ENCODE data around the gene GNAQ.
"Not testable (repeated sequence)": the region's sequence is repeated elsewhere in the genome, so short reads cannot be mapped to it uniquely, and the experiment has no call there.

The GNAQ gene

DNA sequence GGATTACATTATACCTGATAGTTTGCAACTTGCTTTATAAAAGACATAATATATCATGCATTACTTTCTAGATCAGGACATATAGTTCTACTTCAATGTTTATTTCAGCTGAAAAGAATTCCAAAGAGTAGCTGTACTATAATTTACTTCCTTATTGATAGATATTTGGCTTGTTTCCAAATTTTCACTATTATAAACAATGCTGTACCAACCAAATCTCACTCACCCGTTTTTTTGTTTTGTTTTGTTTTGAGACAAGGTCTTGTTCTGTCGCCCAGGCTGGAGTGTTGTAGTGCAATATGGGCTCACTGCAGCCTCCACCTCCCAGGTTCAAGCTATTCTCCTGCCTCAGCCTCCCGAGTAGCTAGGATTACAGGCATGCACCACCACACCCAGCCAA, 132.7 kb downstream of the GNAQ start:
- no peak for DNase-seq

DNA sequence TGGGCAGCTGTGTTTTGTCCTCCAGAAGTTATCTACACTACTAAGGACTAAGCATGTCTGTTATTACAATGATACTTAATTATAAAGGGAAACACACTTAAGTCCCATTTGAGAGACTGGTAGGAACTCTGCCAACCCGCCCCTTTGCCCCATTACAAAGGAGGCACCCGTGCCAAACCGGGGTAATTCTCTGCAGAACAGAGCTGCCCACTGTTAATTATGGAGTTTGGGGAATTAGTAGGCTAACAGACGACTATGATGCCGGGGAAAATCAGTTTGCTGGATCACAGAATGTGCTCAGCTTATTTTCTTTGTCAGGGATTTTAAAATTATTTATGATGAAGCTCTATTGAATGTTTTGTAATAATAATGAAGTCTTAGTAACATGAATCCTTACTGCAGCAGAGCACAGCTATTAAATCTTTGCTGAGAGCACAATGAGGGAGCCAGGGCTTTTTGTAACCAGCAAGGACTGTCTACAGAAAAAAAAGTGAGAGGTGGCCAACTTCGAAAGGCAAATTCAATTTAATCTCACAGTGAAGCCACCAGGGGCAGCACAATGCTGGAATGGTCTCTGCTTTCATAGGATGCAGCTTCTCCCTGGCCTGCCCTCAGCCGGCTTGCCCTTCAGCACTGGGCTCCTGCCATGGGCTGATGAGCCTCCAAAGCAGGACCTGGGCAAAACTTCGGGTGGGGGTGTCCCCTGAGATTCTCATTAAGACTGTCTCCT, 134.5 kb downstream of the GNAQ start:
- DNase-seq = no peak

DNA sequence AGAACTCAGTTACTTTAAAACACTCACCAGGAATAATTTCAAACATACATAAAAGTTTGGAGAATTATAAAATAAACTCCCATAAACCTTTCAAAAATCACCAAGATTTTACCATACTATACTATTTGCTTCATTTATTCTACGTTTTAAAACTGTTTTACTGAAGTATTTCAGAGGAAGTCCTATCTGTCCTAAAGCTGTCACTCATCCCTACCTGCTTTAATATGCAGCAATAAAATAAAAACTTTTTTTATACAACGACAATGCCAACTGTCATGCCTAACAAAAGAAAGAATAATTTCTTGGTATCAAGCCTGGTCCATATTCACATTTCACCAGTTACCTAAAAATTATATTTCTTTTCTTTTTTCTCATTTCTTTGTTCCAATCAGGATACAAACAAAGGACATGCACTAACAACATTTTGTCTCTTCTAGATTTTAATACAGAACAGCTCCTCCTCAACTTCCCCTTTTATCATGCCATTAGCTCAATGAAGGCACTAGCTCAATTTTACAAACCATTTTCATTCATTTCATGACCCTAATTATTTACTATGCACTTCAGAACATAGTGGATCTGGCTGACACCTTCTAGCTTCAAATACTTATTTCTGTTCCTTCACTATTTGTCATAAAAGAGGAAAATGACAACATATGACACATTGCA, 135.2 kb downstream of the GNAQ start:
- no peak for DNase-seq

DNA sequence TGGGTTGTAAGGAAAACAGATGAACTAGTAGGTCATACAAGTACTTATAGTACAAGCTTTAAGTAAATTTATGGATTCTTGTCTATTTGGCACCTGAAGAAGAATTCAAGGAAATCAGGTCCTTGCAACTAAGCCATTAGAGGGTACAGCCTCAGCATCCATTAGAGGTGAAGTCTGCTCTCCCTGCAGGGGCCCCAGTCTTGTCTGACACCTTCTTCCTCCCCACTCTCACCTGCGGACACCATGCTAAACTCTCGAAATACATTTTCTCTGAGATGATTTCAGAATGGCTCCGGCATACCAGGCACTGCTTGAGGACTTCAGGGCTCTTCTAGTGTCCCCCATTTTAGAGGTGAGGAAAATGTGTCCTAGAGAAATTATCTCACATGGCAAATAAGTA, 137.9 kb downstream of the GNAQ start:
- DNase-seq = no peak

DNA sequence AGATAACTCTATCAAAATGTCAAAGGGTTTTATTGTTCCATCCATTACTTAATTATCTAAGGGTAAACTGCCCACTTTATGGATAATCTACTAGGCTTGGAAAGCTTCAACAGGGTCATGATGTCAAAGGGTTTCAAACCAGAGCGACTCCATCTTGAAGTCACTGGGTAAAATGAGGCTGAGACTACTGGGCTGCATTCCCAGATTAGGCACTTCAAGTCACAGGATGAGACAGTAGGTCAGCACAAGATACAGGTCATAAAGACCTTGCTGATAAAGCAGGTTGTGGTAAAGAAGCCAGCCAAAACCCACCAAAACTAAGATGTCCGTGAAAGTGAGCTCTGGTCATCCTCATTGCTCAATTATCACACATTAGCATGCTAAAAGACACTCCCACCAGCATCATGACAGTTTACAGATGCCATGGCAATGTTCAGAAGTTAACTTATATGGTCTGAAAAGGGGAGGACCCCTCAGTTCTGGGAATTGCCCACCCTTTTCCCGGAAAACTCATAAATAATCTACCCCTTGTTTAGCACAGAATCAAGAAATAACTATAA, 138.6 kb downstream of the GNAQ start:
- no peak for DNase-seq

DNA sequence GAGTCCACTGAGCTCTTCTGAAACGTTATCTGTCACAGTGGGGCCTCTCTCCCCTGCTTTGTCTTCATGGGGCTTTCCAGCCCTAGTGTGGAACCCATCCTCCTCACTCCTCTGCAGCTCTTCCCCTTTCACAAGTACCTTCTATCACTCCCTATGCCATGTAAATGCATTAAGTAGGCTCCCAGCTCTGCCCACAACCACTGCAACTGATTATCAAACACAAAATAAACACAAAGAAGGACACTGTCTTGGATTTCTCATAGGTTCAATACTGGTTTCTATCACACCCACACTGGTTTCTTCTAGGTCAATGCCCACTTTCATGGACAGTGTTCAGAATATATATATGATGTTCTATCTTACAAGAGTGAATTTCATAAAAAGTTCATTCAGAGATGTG, 139.4 kb downstream of the GNAQ start:
- no peak for DNase-seq

DNA sequence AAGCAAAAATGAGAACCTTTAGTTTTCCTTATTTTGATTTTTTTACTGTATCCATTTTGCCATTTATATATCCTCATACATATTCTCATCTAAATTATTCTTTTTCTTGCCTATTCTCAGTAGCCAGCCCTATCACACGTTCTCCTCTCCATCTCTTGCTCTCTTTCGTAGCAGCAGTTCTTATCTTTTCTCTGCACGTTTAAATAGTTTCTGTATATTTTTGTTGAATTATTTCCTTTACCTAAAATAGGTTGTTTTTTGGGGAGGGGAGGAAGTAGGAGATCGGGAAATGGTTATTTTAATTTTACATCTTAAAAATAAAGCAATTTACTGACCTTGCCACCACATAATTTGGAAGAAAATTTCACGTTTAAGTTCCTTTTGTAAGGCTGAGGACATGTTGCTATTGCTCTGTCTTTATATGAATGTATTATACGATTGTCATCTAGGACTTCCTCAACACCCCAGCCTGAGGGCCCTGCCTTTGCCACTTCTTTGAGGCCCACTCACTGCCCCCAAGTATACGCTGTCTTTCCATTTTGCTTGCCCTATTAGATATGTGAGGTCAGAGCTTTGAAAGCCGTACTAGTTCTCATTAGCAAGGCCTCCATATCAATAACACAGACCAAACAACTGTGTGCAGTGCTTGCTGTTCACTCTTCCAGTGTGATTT, 140.3 kb downstream of the GNAQ start:
- DNase-seq = no peak

DNA sequence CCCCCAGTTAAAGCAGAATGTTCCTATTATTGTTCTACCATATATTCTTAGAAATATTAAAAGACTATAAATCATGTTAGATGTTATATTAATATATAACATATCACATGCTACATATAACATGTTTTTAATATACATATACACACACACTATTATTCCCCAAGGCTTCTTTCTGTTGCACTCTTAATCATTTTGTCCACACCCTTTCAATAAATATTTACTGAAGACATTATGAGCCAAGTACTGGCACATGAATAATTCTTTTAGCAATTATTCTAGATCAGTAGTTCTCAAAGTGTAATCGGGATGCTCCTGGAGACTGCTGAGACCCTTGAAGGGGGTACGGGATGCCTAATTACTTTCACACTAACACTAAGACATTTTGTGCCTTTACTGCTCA, 143.9 kb downstream of the GNAQ start:
- DNase-seq = no peak

DNA sequence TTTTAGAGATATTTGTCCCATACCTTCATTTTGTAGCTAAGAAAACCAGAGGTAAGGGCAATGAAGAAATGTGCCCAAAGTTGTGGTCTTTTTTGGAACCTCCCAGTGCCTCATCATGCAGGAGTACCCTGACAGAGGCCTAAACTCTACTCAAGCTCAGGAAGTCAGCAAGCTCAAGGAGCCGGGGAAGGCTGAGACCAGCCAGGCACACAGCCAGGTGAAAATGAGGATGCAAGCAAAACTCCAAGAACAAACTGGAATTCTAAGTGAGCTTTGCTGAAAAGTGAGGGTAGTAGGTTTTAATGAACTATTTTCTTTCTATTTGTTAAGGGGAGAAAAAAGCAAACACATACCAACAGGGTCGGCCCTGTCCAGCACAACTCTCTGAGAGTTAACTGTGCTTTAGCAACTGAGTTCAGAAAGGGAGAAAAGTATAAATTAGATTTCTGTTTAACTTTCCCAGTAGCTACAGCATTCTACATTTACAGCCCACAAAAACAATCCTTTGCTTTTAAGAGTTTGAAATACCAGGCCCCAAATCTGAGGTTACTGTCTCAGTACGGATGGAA, 146.4 kb downstream of the GNAQ start:
- no peak for DNase-seq

DNA sequence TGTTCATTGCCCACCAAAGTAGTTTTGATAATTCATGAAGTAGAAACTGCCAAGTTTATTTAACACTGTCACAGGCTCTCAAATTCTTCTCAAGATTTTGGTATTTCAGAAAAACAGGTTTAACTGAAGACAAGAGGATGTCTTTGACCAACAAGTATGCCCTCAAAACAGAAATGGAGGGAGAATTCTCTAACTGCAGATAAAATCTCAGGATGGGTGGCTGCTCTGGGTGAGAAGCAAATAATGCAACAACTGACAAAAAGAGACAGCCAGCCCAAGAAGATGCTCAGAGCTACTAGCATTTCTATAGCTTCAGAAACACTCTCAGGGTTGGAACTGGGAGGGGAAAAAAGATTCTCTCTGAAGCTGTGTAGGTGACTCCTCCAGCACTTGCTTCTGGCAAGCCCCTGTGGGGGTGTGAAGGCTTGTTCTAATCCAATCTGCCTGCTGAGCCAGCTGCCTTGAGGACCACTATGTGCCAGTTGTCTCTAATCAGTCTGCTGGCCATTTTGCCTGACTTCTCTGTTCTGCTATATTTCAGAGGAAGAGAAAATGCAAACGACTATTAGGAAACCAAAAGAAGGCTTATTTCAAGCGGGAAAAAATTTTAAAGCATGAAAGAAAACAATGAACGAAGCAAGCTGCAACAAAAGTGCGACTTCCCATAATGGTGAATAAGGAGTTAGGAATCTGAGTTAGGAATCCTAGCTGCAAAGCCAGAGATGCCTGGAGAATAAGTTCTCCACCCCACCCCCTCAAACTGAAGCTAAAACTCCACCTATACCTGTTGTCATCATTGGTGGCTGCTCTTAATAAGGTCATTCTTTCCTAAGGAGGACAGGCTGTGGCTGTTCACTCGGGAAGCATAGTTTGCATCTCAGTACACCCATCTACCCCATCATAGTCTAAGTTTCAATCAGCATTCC, 147.5 kb downstream of the GNAQ start:
- DNase-seq = no peak

DNA sequence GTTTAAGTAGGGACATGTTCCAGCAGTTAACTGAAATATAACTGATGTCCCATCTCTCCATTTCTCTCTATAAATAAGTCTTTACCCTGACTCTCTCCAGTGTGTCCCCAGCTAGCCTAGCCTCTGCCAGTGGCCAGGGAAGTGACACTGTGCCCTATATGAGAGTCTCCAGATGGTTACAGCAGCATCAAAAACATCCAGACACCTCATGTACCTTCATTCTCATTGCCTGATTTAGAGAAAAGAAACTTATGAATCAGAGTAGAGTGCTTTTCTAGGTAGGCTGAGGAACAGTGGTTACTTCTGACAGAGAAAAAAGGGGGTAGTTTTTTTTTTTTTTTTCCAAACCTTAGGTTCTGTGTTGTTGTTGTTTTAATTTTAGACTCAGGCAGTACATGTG, 148.5 kb downstream of the GNAQ start:
- DNase-seq = no peak

DNA sequence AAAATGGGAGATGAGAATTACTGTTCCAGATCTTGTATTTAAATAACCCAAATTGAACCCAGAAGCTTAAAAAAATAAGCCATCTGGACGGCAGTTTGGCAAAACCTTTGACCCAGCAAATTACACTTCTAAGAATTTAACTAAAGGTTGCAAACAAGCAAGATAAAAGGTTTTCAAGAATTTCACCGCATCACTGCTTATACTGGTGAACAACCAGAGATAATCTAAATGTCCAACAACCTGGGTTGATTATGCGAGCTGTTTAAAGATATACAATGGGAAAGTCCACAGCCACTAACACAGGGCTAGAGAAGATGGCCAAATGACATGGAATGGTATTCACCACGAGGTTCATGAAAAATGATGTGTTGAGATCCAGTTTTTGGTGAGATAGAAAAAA, 149.3 kb downstream of the GNAQ start:
- no peak for DNase-seq

DNA sequence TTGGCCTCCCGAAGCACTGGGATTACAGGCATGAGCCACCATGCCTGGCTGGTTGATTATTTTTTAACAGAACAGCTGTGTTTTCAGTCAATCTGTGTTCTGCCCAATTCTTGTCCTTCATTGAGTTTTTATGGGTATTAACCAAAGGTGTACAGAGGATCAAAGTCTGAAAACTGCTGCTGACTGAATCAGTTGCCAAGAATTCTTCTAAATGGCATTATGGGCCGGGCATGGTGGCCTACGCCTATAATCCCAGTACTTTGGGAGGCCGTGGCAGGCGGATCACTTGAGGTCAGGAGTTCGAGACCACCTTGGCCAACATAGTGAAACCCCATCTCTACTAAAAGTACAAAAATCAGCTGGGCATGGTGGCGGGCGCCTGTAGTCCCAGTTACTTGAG, 150.0 kb downstream of the GNAQ start:
- DNase-seq = not testable (repeated sequence)

DNA sequence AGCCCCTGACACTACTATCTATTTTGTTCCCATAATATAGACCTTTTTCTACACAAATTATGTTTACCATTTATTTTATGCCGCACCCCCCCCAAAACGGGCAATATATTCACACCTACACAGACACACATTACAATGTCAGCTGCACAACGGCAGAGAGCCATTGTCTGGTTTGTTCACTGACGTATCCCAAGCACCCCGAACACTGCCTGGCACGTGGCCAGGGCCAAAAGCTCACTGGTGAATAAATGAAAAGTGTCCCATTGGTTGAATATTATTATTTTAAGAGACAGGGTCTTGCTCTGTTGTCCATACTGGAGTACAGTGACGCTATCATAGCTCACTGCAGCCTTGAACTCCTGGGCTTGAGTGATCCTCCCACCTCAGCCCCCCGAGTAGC, 150.5 kb downstream of the GNAQ start:
- no peak for DNase-seq

DNA sequence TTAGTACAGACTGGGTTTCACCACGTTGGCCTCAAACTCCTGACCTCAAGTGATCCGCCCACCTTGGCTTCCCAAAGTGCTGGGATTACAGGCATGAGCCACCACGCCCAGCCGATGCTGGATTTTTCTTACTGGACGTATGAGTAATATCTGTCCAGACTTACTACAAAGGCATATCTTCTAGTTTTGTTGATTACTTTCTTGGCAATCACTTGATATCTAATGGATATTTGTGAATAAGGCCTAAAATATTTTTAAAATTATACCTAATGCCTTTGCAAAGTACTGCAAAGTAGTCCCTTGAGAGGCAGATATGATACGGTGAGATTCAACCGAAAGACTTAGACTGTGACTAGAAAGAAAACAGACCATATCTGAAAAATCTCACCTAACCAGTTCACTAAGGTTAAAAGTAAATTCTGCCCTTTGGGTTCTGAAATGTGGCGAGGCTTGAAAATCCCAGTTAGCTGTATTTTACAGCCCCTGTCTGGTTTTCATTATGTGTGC, 152.1 kb downstream of the GNAQ start:
- DNase-seq = no peak

DNA sequence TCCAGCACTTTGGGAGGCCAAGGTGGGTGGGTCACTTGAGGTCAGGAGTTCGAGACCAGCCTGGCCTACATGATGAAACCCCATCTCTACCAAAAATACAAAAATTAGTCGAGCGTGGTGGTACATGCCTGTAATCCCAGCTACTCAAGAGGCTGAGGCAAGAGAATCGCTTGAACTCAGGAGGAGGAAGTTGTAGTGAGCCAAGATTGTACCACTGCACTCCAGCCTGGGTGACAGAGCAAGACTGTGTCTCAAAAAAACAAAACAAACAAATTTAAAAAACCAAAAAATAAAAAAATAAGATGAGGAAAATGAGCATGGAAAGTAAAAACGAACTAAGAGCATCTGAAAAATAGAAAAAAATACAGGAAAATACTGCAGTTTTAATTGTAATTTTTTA, 152.8 kb downstream of the GNAQ start:
- DNase-seq = not testable (repeated sequence)

DNA sequence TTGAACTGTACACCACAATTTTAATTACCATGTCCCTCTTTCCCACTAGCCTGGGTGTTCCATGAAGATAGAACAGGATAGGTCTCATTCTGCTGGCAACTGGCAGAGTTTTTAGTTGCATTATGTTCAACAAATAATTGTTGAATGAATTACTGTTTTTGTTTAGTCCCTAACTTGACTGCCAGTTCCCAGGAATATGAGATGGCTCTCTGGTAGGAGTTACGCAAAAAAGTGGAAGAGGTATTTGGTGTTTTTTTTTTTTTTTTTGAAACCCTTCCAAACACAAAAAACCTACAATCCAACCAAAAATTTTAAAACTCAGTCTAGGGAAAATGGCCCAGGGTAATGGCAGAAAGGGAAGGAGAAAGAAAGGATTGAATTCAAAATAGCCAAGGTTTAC, 153.6 kb downstream of the GNAQ start:
- DNase-seq = no peak

DNA sequence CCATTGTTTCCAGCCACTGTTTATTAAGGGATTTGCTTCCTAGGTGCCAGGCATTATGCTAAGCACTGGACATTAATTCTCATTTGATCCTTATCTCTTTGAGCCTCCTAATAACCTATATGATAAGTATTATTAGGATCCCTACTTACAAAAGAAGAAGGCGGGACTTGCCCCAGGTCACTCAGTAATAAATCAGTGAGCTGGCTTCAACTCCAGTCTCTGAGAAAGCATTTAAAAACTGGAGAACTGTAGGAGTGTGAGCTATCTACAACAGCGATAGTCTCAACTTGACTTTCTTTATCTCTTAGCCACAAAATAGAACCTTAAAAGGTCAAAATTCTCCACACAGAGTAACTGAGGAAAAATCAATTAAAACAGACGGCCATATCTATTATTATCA, 155.0 kb downstream of the GNAQ start:
- no peak for DNase-seq

DNA sequence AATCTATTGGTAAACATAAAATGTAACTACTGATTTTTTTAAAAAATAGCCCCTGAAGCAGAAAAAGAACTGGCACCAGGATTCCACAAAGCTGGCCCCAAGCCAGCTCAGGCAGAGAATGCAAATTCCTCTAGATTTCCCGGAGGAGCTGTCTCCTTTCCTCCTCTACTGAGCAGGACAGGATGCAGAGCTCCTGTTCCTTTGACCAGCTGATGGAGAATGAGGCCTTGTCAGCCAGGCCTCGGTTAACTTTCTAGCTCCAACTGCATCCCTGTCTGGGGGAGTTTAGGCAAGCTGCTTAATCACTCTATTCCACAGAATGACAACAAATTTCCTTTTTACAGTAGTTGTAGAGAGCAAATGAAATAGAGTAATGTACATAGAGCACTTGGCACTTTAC, 155.5 kb downstream of the GNAQ start:
- no peak for DNase-seq

DNA sequence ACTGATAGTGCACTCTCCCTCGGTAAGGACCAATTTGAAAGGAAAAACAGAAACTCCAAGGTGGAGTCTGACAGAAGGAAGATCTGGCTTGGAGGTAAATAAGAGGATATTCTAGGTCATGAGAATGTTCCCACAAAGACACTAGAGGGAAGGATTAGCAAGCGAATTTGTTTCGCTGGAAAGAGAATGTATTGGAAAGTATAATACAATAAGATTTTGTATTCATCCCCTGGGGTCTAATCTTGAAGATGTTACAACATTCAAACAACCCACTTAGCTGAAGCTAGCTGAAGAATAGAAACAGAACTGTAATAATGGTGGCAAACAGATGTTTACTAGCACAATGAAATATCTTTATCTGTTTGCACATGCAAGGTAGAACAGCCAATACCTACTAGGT, 158.7 kb downstream of the GNAQ start:
- DNase-seq = no peak

DNA sequence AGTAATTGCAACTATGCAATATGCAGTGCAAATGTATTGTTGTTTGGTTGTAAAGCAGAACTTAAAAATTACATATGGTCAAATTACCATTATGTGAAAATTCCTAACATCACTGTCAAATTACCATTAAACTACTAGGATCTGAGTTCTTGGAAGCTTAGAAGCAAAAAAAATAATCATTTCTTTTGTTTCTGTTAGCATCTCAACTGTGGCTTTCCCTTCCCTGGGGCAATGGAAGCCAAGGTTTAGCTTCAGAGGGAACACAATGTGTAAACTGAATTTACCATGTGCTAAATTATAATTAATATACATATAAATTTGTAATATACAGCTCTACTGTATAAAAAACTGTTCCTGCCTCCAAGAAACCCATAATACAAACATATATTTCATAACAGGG, 159.4 kb downstream of the GNAQ start:
- DNase-seq = no peak

DNA sequence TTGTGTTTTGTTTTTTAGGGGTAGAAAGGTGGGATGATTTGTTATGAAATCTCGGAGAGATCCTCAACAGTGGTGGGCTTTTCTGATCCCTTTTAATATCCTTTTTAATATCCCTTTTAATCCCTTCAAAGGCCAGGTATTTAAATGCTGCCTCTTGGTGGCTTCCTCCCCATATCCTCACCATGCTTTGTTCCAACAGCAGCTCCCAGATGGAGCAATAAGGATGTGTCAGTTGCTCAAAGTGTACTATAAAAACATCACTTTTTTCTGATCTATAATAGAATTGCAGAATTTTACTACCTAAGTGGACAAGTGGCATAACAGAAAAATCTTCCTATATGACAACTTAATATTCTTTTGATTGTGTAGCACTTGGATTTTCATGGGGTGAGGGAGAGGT, 160.1 kb downstream of the GNAQ start:
- no peak for DNase-seq

Data from NCI-H1930 (cell line).